HEK293T (cell line): ENCODE measurements around the gene BCL3.

Source experiments
- CTBP1 ChIP-seq: fragments of 450-650 bp; IDR thresholded peaks from 2 replicates; pipeline ENCODE4 v1.6.1; 2016; ENCODE audit warnings: borderline replicate concordance
- ELF4 ChIP-seq: fragments of 450-650 bp; IDR thresholded peaks from 2 replicates; pipeline ENCODE4 v1.6.1; 2017; ENCODE audit warnings: antibody characterized with exemption
- SP1 ChIP-seq: fragments of 450-650 bp; IDR thresholded peaks from 2 replicates; pipeline ENCODE4 v1.6.1; 2017
- TARDBP ChIP-seq: fragments of 450-650 bp; IDR thresholded peaks from 2 replicates; pipeline ENCODE4 v1.6.1; 2016

DNA sequence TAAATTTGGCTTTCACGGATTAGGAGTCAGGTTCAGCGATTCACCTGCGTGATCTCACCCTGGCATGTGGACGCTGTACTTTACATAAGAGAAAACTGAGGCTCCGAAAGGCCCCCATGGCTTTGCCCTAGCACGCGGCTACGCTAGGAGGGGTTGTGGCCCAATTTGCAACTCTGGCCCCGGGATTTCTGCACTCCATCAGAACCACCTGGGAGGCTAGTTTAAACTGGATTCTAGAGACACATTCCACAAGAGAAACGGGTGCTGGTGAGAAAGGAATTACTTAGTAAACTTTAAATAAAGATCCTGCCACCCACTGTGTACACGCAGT lies 6.2 kb downstream of the BCL3 start:
- no peak for TF ChIP-seq SP1
- TF ChIP-seq TARDBP = no peak
- no peak for TF ChIP-seq CTBP1
- TF ChIP-seq ELF4 = no peak
